ENCODE results near the gene RNF112.
A peak's percentile ranks its signal among the peaks of the same experiment; 100 is the strongest.

RNF112 gene

GRCh38 chr17:19410875-19411620 is at the start of gene RNF112:
RNF112 (plus strand) TSS chr17:19411232; CDS start chr17:19411409, 177 bp downstream.
- no peak for DNase-seq

- no peak for DNase-seq
Observed at GRCh38 chr17:19361326-19361725, 49.7 kb upstream of the RNF112 start.

GRCh38 chr17:19361944-19362276 is 49.1 kb upstream of the RNF112 start:
- no peak for DNase-seq

- DNase-seq, result peak; percentile 90
Observed at GRCh38 chr17:19362277-19363113, 48.5 kb upstream of the RNF112 start, which contains the start of gene B9D1. B9D1 (minus strand) TSS chr17:19362723; CDS start chr17:19362569, 154 bp downstream.

GRCh38 chr17:19363114-19363438 is 48.0 kb upstream of the RNF112 start:
- DNase-seq, result no peak

GRCh38 chr17:19363460-19364035 is 47.5 kb upstream of the RNF112 start:
- DNase-seq, result no peak

GRCh38 chr17:19364699-19365498 is 46.1 kb upstream of the RNF112 start:
- no peak for DNase-seq

- DNase-seq, result no peak
Observed at GRCh38 chr17:19365499-19365817, 45.6 kb upstream of the RNF112 start.

GRCh38 chr17:19365833-19366636 is 45.0 kb upstream of the RNF112 start:
- DNase-seq, result no peak

GRCh38 chr17:19366637-19366972 is 44.4 kb upstream of the RNF112 start:
- DNase-seq, result no peak

- DNase-seq, result no peak
Observed at GRCh38 chr17:19368229-19368628, 42.8 kb upstream of the RNF112 start.

GRCh38 chr17:19369107-19369778 is 41.8 kb upstream of the RNF112 start:
- no peak for DNase-seq

GRCh38 chr17:19369846-19370492 is 41.1 kb upstream of the RNF112 start:
- DNase-seq, result peak; percentile 28

GRCh38 chr17:19370493-19370960 is 40.5 kb upstream of the RNF112 start:
- no peak for DNase-seq

- no peak for DNase-seq
Observed at GRCh38 chr17:19371259-19372010, 39.6 kb upstream of the RNF112 start.

- no peak for DNase-seq
Observed at GRCh38 chr17:19372011-19372370, 39.0 kb upstream of the RNF112 start.

- no peak for DNase-seq
Observed at GRCh38 chr17:19372439-19372838, 38.6 kb upstream of the RNF112 start.

- no peak for DNase-seq
Observed at GRCh38 chr17:19372866-19373504, 38.0 kb upstream of the RNF112 start.

- DNase-seq, result no peak
Observed at GRCh38 chr17:19374136-19374535, 36.9 kb upstream of the RNF112 start.

GRCh38 chr17:19375732-19376131 is 35.3 kb upstream of the RNF112 start:
- no peak for DNase-seq
